K562 (cell line): ENCODE measurements around the gene RETN. TPM values are rescaled to one million over a fixed set of nuclear protein-coding genes. Genes with fewer than 3 reads are reported as not detected.

Source experiments
- ARNT ChIP-seq, 2 experiments: fragments of 450-650 bp; IDR thresholded peaks; 2 replicates each; pipeline ENCODE4 v1.6.1; 2016; ENCODE audit warnings: mild to moderate bottlenecking in 1 of 2
- GTF3C2 ChIP-seq: IDR thresholded peaks from 3 replicates; pipeline ENCODE4 v1.6.1; 2011; ENCODE audit warnings: borderline replicate concordance, mild to moderate bottlenecking, moderate library complexity; ENCODE audit not compliant: insufficient read length; ENCODE audit errors: extremely low read depth
- HCFC1 ChIP-seq: IDR thresholded peaks from 2 replicates; pipeline ENCODE4 v1.6.1; 2012; ENCODE audit warnings: low read depth, low read length, improper control_type of control experiment
- HDAC2 ChIP-seq: fragments of 450-650 bp; IDR thresholded peaks from 2 replicates; pipeline ENCODE4 v1.6.1; 2016; ENCODE audit warnings: mild to moderate bottlenecking
- HMGXB4 ChIP-seq: sonication (generic); formaldehyde crosslinking; IDR thresholded peaks from 2 replicates; pipeline ENCODE4 v1.8.1; 2023; ENCODE audit warnings: mild to moderate bottlenecking, missing genetic modification reagents
- MEIS2 ChIP-seq: fragments of 450-650 bp; IDR thresholded peaks from 2 replicates; pipeline ENCODE4 v1.6.1; 2014; ENCODE audit warnings: mild to moderate bottlenecking; ENCODE audit not compliant: partially characterized antibody
- NBN ChIP-seq: fragments of 450-650 bp; IDR thresholded peaks from 2 replicates; pipeline ENCODE4 v1.6.1; 2016; ENCODE audit warnings: low read depth, mild to moderate bottlenecking
- PKNOX1 ChIP-seq: fragments of 450-650 bp; IDR thresholded peaks from 2 replicates; pipeline ENCODE4 v1.6.1; 2016
- POLR3G ChIP-seq: IDR thresholded peaks from 2 replicates; pipeline ENCODE4 v1.6.1; 2011; ENCODE audit not compliant: insufficient read length, insufficient replicate concordance; ENCODE audit errors: extremely low read depth
- RAD21 ChIP-seq, 2 experiments: fragments of 250-450 bp in 1 of 2; fragments of 450-650 bp in 1 of 2; sonication (Bioruptor Pico) in 1 of 2; formaldehyde crosslinking in 1 of 2; IDR thresholded peaks in 1 of 2; conservative IDR thresholded peaks in 1 of 2; 2 replicates each; pipeline versions ENCODE4 v1.4.0 to v1.8.0; 2020 to 2022; ENCODE audit warnings: mild to moderate bottlenecking in 2 of 2, moderate library complexity in 1 of 2
- RBBP5 ChIP-seq: fragments of 200-600 bp; sonication (generic); IDR thresholded peaks from 2 replicates; pipeline ENCODE4 v1.6.1; 2012; ENCODE audit warnings: borderline replicate concordance, mild to moderate bottlenecking, low read length, control low read depth, inconsistent platforms; ENCODE audit not compliant: insufficient read depth, poor library complexity, severe bottlenecking
- ZBTB9 ChIP-seq: fragments of 450-650 bp; formaldehyde crosslinking; IDR thresholded peaks from 2 replicates; pipeline ENCODE4 v1.4.0; 2020; ENCODE audit warnings: mild to moderate bottlenecking, moderate library complexity
- ZNF431 ChIP-seq: sonication (generic); formaldehyde crosslinking; IDR thresholded peaks from 2 replicates; pipeline ENCODE4 v1.8.0; 2022; ENCODE audit warnings: mild to moderate bottlenecking, missing genetic modification reagents
- polyA plus RNA-seq, 8 experiments: library from polyadenylated mRNA; depleted of rRNA in 4 of 8; stranded (reverse) in 5 of 8; unstranded in 3 of 8; fragments of >200 nt; fragmentation: Nextera tagmentation in 2 of 8; fragmentation: Illumina TruSeq in 1 of 8; extraction: Ambion mirVana in 2 of 8; extraction: Trizol in 1 of 8; gene quantifications; 2 replicates each; pipeline versions ENCODE4 v1.2.1 to v1.2.3, GENCODE V29; 2011 to 2014; ENCODE audit warnings: inconsistent platforms in 1 of 8, missing spikeins in 1 of 8
- total RNA-seq, 7 experiments: library from RNA; depleted of rRNA in 6 of 7; stranded (reverse); fragments of >200 nt in 6 of 7; fragmentation: Illumina TruSeq in 2 of 7; extraction: Trizol in 2 of 7; gene quantifications; 2 replicates each; pipeline versions ENCODE4 v1.2.1 to v1.2.3, GENCODE V29; 2011 to 2021; ENCODE audit warnings: low replicate concordance in 1 of 7
- TF ChIP-seq, protein P1 (sequence below): fragments of 250-450 bp; sonication (Bioruptor Pico); IDR thresholded peaks from 2 replicates; pipeline ENCODE4 v1.4.0; 2020; ENCODE audit warnings: mild to moderate bottlenecking, moderate library complexity
- TF ChIP-seq, protein P2 (sequence below): fragments of 250-450 bp; sonication (Bioruptor Pico); IDR thresholded peaks from 2 replicates; pipeline ENCODE4 v1.8.0; 2021; ENCODE audit warnings: moderate library complexity, mild to moderate bottlenecking, inconsistent platforms

Gene RETN
- total and polyA plus RNA-seq, 9 of the 15 experiments (the other 6 are each of a cell fraction or from before 2014, with no cell fraction given): not detected

DNA sequence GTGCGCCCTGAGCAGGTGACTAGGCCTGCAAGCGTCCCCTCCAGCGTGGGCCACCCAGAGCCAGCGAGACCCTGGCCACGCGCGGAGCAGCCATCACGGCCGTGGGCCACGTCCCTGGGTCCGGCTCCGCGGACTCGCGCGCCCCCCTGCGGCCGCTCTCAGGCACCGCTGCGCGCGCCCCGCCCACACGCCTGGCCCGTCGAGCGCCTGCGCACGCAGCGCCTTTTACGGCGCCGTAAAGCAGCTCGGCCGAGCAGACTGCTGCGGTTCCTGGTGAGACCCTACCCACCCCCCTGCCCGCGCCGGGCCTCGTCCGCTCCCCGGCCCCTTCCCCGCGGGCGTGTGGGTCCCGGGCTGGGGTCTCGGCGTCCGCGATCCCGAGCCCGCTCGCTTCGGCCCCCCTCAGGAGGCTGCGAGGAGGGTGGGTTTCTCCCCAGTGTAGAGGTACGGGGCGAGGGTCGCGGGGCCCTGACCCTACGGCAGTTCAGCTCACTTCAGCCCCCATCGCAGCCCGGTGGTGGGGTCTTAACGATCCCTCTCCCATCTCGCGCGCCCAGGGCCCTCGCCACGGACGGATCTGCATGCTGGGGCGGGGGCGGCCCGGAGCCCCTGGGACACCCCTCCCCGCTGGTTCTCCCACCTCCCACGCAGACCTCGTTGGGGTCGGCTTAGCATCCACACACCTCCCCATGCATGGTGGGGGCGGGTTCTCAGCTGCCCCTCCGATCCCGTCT lies 11.9 kb downstream of the RETN start, which contains the start of gene TRAPPC5 (continued):
- TF ChIP-seq ZBTB9 (CRISPR knock-in tag): peak; percentile 92
- peak; percentile 50 for TF ChIP-seq RBBP5
- TF ChIP-seq MEIS2: peak; percentile 80
- no peak for TF ChIP-seq ARNT (IDR thresholded peaks at IDR 0.05)
- TF ChIP-seq PKNOX1: no peak
- TF ChIP-seq RAD21 (CRISPR knock-in tag; conservative IDR thresholded peaks at IDR 0.05 in 1 of 2, IDR thresholded peaks at IDR 0.05 in 1 of 2): peak; percentile 97 to 98
- TF ChIP-seq GTF3C2: no peak
- 0 out of 2 replicates have a peak, but pooled peaks have one; percentile 10 for TF ChIP-seq ZNF431
- TF ChIP-seq, protein P1, sequence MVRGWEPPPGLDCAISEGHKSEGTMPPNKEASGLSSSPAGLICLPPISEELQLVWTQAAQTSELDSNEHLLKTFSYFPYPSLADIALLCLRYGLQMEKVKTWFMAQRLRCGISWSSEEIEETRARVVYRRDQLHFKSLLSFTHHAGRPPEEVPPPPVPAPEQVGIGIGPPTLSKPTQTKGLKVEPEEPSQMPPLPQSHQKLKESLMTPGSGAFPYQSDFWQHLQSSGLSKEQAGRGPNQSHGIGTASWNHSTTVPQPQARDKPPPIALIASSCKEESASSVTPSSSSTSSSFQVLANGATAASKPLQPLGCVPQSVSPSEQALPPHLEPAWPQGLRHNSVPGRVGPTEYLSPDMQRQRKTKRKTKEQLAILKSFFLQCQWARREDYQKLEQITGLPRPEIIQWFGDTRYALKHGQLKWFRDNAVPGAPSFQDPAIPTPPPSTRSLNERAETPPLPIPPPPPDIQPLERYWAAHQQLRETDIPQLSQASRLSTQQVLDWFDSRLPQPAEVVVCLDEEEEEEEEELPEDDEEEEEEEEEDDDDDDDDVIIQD (CRISPR knock-in tag): 0 out of 2 replicates have a peak, but pooled peaks have one; percentile 16
- TF ChIP-seq, protein P2, sequence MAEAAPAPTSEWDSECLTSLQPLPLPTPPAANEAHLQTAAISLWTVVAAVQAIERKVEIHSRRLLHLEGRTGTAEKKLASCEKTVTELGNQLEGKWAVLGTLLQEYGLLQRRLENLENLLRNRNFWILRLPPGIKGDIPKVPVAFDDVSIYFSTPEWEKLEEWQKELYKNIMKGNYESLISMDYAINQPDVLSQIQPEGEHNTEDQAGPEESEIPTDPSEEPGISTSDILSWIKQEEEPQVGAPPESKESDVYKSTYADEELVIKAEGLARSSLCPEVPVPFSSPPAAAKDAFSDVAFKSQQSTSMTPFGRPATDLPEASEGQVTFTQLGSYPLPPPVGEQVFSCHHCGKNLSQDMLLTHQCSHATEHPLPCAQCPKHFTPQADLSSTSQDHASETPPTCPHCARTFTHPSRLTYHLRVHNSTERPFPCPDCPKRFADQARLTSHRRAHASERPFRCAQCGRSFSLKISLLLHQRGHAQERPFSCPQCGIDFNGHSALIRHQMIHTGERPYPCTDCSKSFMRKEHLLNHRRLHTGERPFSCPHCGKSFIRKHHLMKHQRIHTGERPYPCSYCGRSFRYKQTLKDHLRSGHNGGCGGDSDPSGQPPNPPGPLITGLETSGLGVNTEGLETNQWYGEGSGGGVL (CRISPR knock-in tag): no peak
- TF ChIP-seq HMGXB4 (CRISPR knock-in tag): 0 out of 2 replicates have a peak, but pooled peaks have one; percentile 63
- TF ChIP-seq NBN: no peak
- no peak for TF ChIP-seq HDAC2
- TF ChIP-seq POLR3G: no peak
- TF ChIP-seq HCFC1: peak; percentile 35; the same call in 1 of the 2 replicates
